Heart right ventricle (tissue), 16 donors: Measurements from ENCODE around the gene MACROH2A1. TPM values are rescaled to one million over a fixed set of nuclear protein-coding genes. Genes with fewer than 3 reads are reported as not detected.

Experiments used
- ATAC-seq, 8 donors: fragments of 200-7000 bp; cut with Tn5 transposase; one replicate each; pipeline ENCODE4 v1.9.1; 2020; ENCODE audit warnings: mild to moderate bottlenecking in 8 of 8, moderate library complexity in 8 of 8, moderate number of reproducible peaks in 1 of 8
- DNase-seq, 2 donors: peaks; one replicate each; pipeline ENCODE4 v3.0.0-alpha.2; 2020
- H3K27ac ChIP-seq, 10 donors: fragments of 200-600 bp; sonication (generic) in 2 of 10; one replicate each; pipeline versions ENCODE4 v1.5.0 to v1.8.0; 2020 to 2022; ENCODE audit warnings: mild to moderate bottlenecking in 3 of 10
- H3K27me3 ChIP-seq, 7 donors: fragments of 200-600 bp; one replicate each; pipeline ENCODE4 v1.8.0; 2021 to 2022; ENCODE audit warnings: mild to moderate bottlenecking in 2 of 7
- H3K36me3 ChIP-seq, 9 donors: fragments of 200-600 bp; sonication (generic) in 1 of 9; one replicate each; pipeline versions ENCODE4 v1.5.0 to v1.8.0; 2020 to 2022; ENCODE audit warnings: mild to moderate bottlenecking in 2 of 9
- H3K4me1 ChIP-seq, 9 donors: fragments of 200-600 bp; sonication (generic) in 1 of 9; one replicate each; pipeline versions ENCODE4 v1.5.0 to v1.8.0; 2020 to 2022; ENCODE audit warnings: mild to moderate bottlenecking in 4 of 9
- H3K4me3 ChIP-seq, 10 donors: fragments of 200-600 bp; sonication (generic) in 2 of 10; one replicate each; pipeline versions ENCODE4 v1.5.0 to v1.8.0; 2020 to 2022; ENCODE audit warnings: mild to moderate bottlenecking in 7 of 10, moderate library complexity in 2 of 10
- H3K9me3 ChIP-seq, 11 donors: fragments of 200-600 bp in 10 of 11; sonication (generic) in 2 of 11; one replicate each; pipeline versions ENCODE4 v1.5.0 to v1.8.0; 2013 to 2022; ENCODE audit warnings: mild to moderate bottlenecking in 2 of 11, control low read depth in 1 of 11, moderate library complexity in 1 of 11
- CTCF ChIP-seq, 9 donors: fragments of 200-600 bp; sonication (generic) in 2 of 9; IDR thresholded peaks; one replicate each; pipeline versions ENCODE4 v1.5.0 to v1.8.0; 2021 to 2022; ENCODE audit warnings: antibody characterized with exemption in 9 of 9, mild to moderate bottlenecking in 5 of 9, moderate library complexity in 1 of 9
- WGBS, 2 donors: extraction: QIAGEN DNeasy Blood & Tissue Kit; methylation state at CpG; one replicate each; pipeline ENCODE4 v1.1.7; 2013; ENCODE audit warnings: inconsistent platforms in 1 of 2; 5-methylcytosine and 5-hydroxymethylcytosine counted together
- intact Hi-C, 10 donors: fragments of 100-400 bp; cut with DNase I; formaldehyde crosslinking; loops; one replicate each; pipeline versions ENCODE4 v1.11.1 to v1.14.2; 2022
- polyA plus RNA-seq, 2 donors: library from polyadenylated mRNA; stranded (reverse); fragments of 200-250 nt; gene quantifications; one replicate each; pipeline ENCODE4 v1.2.3, GENCODE V29; 2013
- total RNA-seq, 10 donors: library from RNA; stranded (reverse); fragmentation: NEBNext Ultra II Directional in 3 of 10; extraction: Animal tissue kit (Norgen Biotek cat#: 25700) in 3 of 10; gene quantifications; one replicate each; pipeline versions ENCODE4 v1.2.1 to v1.2.4, GENCODE V29; 2021 to 2023
- donor health status: Arrhythmogenic right ventricular cardiomyopathy.
- donor health status: ischemic (EF 13 %, LVEDD 7.1; RV severe dilation, severe dysfunction).
- donor health status: healthy with polysubstance abuse.
- donor health status: DM: no; HTN: yes; CAD: no.
- donor health status: DM: no; HTN: no; CAD: no.
- donor health status: ischemic (EF 25% LVEDD 6.9; RV normal size, moderate dysfunction).
- donor health status: ischemic (EF 25% LVEDD 5.7; RV mildly dilated, moderate dysfunction).
- donor health status: healthy.
- donor health status: DM: yes; HTN: yes; CAD: no.
- donor health status: Ischemic cardiomyopathy.
- donor health status: ischemic (EF 35%, LVEDD 5.7; RV mildly dilated, moderate dysfunction).
- donor health status: nonischemic (EF 11% LVEDD 7.7; RV severe dilation, severe dysfunction).
- donor health status: DM: yes; HTN: yes; CAD: no.
- donor health status: PGD.
- donor health status: ischemic (EF 29% LVEDD 5.4; RV normal size, mild dysfunction).
- donor health status: nonischemic (EF 23%, LVEDD 6.1; RV moderate dilation, normal function).

Gene MACROH2A1
- total and polyA plus RNA-seq, 12 donors = 80.0 to 152 (median 101) TPM

- ATAC-seq = no peak
Observed at GRCh38 chr5:135439231-135440205, 40.5 kb upstream of the MACROH2A1 start.

GRCh38 chr5:135438636-135439221 is 39.7 kb upstream of the MACROH2A1 start:
- peak overlapping the region in 2 of 10 donors; percentile 28 to 77 for H3K27ac ChIP-seq
- no peaks in the 10 kb centered on the region for H3K27me3 ChIP-seq
- intact Hi-C loops = no loop called here
- DNase-seq = no peak
- H3K4me1 ChIP-seq = peaks cover 0 to 74% (median 20%) of the 10 kb centered on the region in 9 donors
- WGBS, 2 donors = 84 to 88% methylated on average over 10 of the region's 10 CpGs
- no peak overlapping the region for H3K4me3 ChIP-seq
- H3K9me3 ChIP-seq = no peaks in the 10 kb centered on the region
- TF ChIP-seq CTCF (IDR thresholded peaks at IDR 0.05) = no peak
- ATAC-seq = no peak
- H3K36me3 ChIP-seq = no peaks in the 10 kb centered on the region

More at GRCh38 chr5:135439231-135440205, 40.5 kb upstream of the MACROH2A1 start:
- Histone ChIP-seq H3K9me3 (no peaks in the 10 kb centered on the region), H3K27me3 (no peaks in the 10 kb centered on the region), H3K27ac (no peak overlapping the region), H3K4me1 (peaks cover 0 to 71% (median 12%) of the 10 kb centered on the region in 9 donors), H3K4me3 (no peak overlapping the region), H3K36me3 (no peaks in the 10 kb centered on the region)
- 74 to 90% methylated on average over 11 of the region's 11 CpGs for whole genome bisulfite sequencing, 2 donors
- TF ChIP-seq CTCF (IDR thresholded peaks at IDR 0.05) = no peak
- DNase-seq = no peak
- intact Hi-C loops = no loop called here

GRCh38 chr5:135437796-135438560 is 38.9 kb upstream of the MACROH2A1 start:
- Histone ChIP-seq H3K4me3 (no peak overlapping the region), H3K4me1 (peaks cover 0 to 77% (median 26%) of the 10 kb centered on the region in 9 donors), H3K9me3 (no peaks in the 10 kb centered on the region), H3K36me3 (no peaks in the 10 kb centered on the region), H3K27me3 (no peaks in the 10 kb centered on the region), H3K27ac (peak overlapping the region in 3 of 10 donors; percentile 28 to 77 (median 31))
- peak in 1 of 9 donors; percentile 16 for TF ChIP-seq CTCF (IDR thresholded peaks at IDR 0.05)
- intact Hi-C loops = no loop called here
- peak; percentile 23 to 78 (median 66) for ATAC-seq
- 34 to 37% methylated on average over 13 of the region's 13 CpGs for WGBS, 2 donors
- peak; percentile 64 to 80 for DNase-seq

- Histone ChIP-seq H3K4me3 (no peak overlapping the region), H3K4me1 (peaks cover 0 to 77% (median 26%) of the 10 kb centered on the region in 9 donors), H3K27ac (peak overlapping the region in 2 of 10 donors; percentile 31 to 77), H3K36me3 (no peaks in the 10 kb centered on the region), H3K27me3 (no peaks in the 10 kb centered on the region), H3K9me3 (no peaks in the 10 kb centered on the region)
- no peak for TF ChIP-seq CTCF (IDR thresholded peaks at IDR 0.05)
- intact Hi-C loops = no loop called here
- DNase-seq = no peak
- 74 to 81% methylated on average over 7 of the region's 7 CpGs for WGBS, 2 donors
- peak in 1 of 8 donors; percentile 3 for ATAC-seq
Observed at GRCh38 chr5:135437422-135437795, 38.4 kb upstream of the MACROH2A1 start.
